WERI-Rb-1 (cell line): ENCODE measurements around the gene SSB.
"Not testable (repeated sequence)": the region's sequence is repeated elsewhere in the genome, so short reads cannot be mapped to it uniquely, and the experiment has no call there.

Experiments used
- DNase-seq: peaks from one replicate; pipeline ENCODE4 v3.0.0-alpha.2; 2020
- H3K27ac ChIP-seq: fragments of 250-450 bp; sonication (Bioruptor Pico); 2 replicates; pipeline ENCODE4 v1.5.1; 2020; ENCODE audit warnings: mild to moderate bottlenecking, moderate library complexity
- H3K27me3 ChIP-seq: fragments of 250-450 bp; sonication (Bioruptor Pico); 2 replicates; pipeline ENCODE4 v1.5.1; 2021; ENCODE audit warnings: mild to moderate bottlenecking, low read depth, moderate library complexity; ENCODE audit not compliant: insufficient read depth, severe bottlenecking
- H3K36me3 ChIP-seq: fragments of 250-450 bp; sonication (Bioruptor Pico); 2 replicates; pipeline ENCODE4 v1.5.1; 2020; ENCODE audit warnings: mild to moderate bottlenecking, moderate library complexity
- H3K4me3 ChIP-seq: 2 replicates; pipeline ENCODE4 v1.5.1; 2011; ENCODE audit warnings: low read depth, mild to moderate bottlenecking, control low read depth, low read length
- H3K9me3 ChIP-seq: fragments of 250-450 bp; sonication (Bioruptor Pico); 2 replicates; pipeline ENCODE4 v1.5.1; 2021; ENCODE audit warnings: mild to moderate bottlenecking, moderate library complexity; ENCODE audit not compliant: severe bottlenecking
- TF ChIP-seq, protein P1 (sequence below): IDR thresholded peaks from 2 replicates; pipeline ENCODE4 v1.5.1; 2011; ENCODE audit warnings: low read depth, mild to moderate bottlenecking, control low read depth, inconsistent platforms, low read length

SSB gene

DNA sequence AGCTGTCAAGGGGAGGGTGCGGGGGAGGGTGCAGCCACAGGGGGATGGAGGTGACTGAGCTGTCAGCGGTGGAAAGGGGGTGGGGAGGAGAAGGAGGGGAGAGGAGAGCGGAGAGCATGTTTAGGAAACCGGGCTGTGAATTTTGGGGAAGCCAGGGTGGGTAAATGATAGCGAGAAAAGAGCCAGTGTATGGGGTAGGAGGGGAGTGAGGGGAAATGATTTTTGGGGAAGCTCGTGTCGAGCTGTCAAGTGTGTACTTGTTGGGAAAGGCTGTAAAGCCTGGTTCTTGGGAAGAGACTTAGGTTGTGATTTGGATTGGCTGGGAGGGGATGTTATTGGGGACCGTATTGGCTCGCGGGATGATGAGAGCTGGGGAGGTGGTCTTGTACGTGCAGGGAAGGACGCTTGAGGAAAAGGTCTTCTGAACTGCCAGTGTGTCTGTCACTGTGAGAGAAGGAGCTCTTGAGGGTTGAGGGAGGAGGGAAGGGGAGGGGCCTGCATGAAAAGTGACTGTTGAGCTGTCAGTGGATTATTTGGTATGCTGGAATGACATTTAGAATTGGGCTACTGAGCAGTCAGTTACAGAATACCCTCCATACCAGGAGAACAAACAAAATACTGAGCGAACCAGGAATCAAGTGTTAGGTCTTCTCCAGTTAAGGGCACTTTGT is 29.6 kb downstream of the SSB start:
- peak; percentile 28 for DNase-seq
- peak overlapping the region; percentile 75 for H3K4me3 ChIP-seq
- no peak overlapping the region for H3K27ac ChIP-seq
- no peaks in the 10 kb centered on the region for H3K9me3 ChIP-seq
- no peaks in the 10 kb centered on the region for H3K27me3 ChIP-seq
- peaks cover 9% of the 10 kb centered on the region for H3K36me3 ChIP-seq
- TF ChIP-seq, protein P1, sequence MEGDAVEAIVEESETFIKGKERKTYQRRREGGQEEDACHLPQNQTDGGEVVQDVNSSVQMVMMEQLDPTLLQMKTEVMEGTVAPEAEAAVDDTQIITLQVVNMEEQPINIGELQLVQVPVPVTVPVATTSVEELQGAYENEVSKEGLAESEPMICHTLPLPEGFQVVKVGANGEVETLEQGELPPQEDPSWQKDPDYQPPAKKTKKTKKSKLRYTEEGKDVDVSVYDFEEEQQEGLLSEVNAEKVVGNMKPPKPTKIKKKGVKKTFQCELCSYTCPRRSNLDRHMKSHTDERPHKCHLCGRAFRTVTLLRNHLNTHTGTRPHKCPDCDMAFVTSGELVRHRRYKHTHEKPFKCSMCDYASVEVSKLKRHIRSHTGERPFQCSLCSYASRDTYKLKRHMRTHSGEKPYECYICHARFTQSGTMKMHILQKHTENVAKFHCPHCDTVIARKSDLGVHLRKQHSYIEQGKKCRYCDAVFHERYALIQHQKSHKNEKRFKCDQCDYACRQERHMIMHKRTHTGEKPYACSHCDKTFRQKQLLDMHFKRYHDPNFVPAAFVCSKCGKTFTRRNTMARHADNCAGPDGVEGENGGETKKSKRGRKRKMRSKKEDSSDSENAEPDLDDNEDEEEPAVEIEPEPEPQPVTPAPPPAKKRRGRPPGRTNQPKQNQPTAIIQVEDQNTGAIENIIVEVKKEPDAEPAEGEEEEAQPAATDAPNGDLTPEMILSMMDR, result no peak

DNA sequence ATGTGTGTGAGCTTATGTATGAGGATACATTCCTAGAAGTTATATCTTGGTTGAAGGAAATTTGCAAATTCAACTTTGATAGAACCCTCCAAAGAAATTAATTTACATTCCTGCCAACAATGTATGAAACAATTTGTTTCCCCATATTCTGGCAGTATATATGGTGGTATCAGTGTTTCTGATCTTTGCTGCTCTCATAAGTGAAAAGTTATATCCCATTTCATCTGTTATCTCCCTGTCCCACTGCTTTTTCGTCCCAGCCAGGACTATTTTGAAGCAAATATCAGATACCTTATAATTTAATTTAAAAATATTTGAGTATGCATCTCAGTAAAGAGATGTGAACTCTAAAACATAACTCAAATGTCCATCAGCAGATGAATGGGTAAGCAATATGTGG is 35.7 kb downstream of the SSB start:
- H3K27me3 ChIP-seq, result no peaks in the 10 kb centered on the region
- TF ChIP-seq, protein P1, result no peak
- no peak overlapping the region for H3K4me3 ChIP-seq
- H3K36me3 ChIP-seq, result peaks cover 9% of the 10 kb centered on the region
- H3K9me3 ChIP-seq, result no peaks in the 10 kb centered on the region
- DNase-seq, result no peak
- H3K27ac ChIP-seq, result no peak overlapping the region

DNA sequence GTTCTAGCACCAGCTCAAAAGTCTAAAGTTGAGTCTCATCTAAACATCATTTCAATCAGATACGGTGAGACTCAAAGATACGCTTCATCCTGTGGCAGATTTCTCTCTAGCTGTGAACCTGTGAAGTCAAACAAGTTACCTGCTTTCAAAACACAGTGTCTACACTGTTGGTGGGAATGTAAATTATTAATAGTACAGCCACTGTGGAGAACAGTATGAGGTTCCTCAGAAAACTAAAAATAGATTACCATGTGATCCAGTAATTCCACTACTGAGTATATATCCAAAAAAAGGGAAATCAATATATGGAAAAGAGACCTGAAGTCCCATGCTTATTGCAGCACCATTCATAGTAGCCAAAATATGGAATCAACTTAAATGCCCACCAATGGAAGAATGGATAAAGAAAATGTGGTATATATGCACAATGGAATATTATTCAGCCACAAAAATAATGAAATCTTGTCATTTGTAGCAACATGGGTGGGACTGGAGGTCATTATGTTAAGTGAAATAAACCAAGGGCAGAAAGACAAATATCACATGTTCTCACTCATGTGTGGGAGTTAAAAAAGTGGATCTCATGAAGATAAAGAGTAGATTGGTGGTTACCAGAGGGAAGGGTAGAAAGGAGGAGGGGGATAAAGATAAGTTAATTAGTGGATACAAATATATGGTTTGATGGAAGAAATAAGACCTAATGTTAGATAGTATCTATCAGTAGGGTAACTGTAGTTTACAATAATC is 40.2 kb downstream of the SSB start:
- H3K9me3 ChIP-seq, result no peaks in the 10 kb centered on the region
- H3K4me3 ChIP-seq, result no peak overlapping the region
- no peak for DNase-seq
- no peaks in the 10 kb centered on the region for H3K27me3 ChIP-seq
- no peak overlapping the region for H3K27ac ChIP-seq
- peaks cover 6% of the 10 kb centered on the region for H3K36me3 ChIP-seq
- TF ChIP-seq, protein P1, result no peak

DNA sequence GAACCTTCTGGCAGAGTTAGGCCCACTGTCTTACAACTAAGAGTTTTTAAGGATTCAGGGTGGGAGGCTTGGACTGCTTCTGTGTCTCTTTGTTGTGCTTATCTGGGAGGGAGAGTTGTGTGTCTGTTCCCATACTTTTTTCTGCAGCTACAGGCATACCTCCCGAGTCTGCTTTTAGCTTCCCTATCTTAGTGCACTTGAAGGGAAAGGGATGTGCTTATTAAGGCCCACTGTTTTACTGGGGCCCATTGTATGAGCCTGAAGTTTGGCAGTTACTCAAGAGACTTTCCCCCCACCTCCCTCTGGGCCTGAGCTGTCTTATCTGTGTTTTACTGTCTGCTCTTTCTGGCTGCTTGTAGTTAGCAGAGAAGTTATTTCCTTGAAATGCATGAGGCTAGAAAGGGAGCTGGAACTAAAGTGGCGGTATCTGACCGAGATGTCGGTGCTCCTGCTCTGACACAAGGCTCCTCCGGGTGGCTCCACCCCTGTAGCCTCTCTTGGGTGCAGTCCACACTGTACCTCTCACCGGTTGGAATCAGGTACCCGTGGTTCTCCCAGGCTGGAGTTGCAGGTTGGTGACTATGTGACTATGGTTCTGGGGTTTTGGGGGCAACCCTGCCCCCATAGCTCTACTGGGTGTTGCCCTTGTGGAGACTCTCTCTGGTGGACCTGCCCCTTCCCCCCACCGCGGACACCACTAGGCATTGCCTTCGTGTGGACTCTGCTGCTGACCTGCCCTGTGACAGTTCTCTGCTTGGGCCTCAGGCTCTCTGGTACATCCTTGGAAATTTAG is 41.5 kb downstream of the SSB start:
- TF ChIP-seq, protein P1, result peak; percentile 11; the same call in 1 of the 2 replicates

DNA sequence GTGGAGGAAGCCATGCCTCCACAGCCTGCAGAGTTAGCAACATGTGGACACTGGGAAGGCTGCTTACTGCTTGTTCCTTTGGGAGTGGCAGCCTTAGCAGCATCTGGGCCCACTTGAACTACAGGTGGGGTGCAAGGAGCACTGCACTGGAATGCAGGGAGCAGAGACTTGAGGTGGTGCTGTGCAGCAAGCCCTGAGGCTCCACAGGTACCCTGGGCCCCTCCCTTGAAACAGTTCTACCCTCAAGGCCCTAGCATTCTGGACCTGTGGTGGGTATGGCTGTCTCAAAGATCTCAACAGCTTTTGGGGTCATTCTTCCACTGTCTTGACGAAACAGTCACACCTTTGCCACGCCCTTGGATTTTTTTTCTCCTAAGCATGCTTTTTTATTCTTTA is 42.1 kb downstream of the SSB start:
- TF ChIP-seq, protein P1, result no peak
- Histone ChIP-seq H3K36me3 (peaks cover 6% of the 10 kb centered on the region), H3K9me3 (no peaks in the 10 kb centered on the region), H3K27me3 (no peaks in the 10 kb centered on the region), H3K27ac (no peak overlapping the region), H3K4me3 (no peak overlapping the region)
- DNase-seq, result no peak

More for the DNA sequence above, 41.5 kb downstream of the SSB start:
- Histone ChIP-seq H3K27ac (no peak overlapping the region), H3K36me3 (peaks cover 6% of the 10 kb centered on the region), H3K9me3 (no peaks in the 10 kb centered on the region), H3K27me3 (no peaks in the 10 kb centered on the region), H3K4me3 (no peak overlapping the region)
- DNase-seq, result no peak

DNA sequence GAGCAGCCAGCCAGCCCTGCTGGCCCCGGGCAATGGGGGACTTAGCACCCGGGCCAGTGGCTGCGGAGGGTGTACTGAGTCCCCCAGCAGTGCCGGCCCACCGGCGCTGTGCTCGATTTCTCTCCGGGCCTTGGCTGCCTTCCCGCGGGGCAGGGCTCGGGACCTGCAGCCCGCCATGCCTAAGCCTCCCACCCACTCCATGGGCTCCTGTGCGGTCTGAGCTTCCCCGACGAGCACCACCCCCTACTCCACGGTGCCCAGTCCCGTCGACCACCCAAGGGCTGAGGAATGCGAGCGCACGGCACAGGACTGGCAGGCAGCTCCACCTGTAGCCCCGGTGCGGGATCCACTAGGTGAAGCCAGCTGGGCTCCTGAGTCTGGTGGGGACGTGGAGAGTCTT is 43.0 kb downstream of the SSB start:
- H3K36me3 ChIP-seq, H3K4me3 ChIP-seq, H3K27me3 ChIP-seq, H3K9me3 ChIP-seq, H3K27ac ChIP-seq, DNase-seq: not testable (repeated sequence)
